ENCODE data around the gene FBXO36.

DNA sequence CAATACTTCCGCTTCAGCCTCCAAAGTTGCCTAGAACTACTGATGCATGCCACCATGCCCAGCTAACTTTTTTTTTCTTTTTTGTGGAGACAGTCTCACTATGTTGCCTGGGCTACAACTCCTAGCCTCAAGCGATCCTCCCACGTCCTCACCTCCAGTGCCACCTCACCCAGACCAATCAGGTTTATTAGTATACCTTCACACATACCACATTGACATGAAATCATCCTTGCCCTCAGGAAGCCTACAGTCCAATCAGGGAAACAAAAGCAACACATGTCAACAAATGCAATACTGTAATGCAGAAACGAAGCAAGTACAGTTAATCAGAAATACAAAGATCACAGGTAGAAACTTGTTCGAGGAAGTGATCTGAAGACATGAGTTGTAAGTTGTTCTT is 4.5 kb upstream of the FBXO36 start:
- no peak for TF ChIP-seq EZH2 (IDR thresholded peaks at IDR 0.05; ENCODE audit: insufficient read depth, poor library complexity, severe bottlenecking)
- TF ChIP-seq EZH2phosphoT487 (IDR thresholded peaks at IDR 0.05; ENCODE audit: insufficient read depth, low read depth): no peak

Data from GM23248 (cell line).